Hypothalamus (tissue), 51 donors: ENCODE measurements around the gene SIGLEC9.

Source experiments
- DNase-seq, 51 donors: peaks; one replicate each; lab custom pipeline; 2025; lab: John Stamatoyannopoulos, UW

Gene SIGLEC9

DNA sequence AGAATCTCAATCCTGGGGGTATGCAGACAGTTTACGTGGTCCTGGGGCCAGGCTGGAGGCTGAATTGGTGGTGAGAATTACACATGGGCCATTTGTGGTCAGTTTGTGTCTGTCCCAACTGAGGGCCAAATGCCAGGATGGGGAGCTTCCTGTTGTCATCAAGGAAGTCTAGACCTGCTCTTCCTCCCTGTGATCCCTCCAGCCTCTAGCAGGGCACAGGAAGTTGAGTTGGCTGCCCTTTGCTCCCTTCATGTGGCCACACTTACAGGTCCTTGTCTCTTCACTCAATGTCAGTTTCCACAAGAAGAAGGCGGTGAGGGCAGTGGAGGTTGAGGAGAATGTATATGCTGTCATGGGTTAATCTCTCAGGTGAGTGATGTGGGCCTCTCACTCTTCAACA, 47.5 kb downstream of the SIGLEC9 start:
- no peak for DNase-seq

DNA sequence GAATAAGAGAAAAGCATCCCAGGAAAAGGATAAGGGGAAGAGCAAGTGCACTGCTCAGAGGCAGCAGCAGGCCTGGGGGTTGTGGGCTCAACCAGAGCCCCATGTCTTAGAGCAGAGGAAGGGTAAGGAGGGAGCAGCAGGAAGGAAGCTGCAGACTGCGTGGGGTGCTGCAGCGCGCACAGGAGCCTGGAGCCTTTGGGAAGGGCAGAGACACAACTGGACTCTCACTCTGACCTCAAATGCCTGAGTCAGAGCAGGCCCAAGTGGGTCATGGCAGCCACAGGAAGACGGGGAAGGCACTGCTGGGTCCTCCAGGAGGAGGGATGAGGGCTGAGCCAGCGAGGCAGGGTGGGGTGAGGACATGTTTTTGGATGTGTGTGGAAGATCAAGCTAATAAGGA, 49.0 kb downstream of the SIGLEC9 start:
- no peak for DNase-seq

DNA sequence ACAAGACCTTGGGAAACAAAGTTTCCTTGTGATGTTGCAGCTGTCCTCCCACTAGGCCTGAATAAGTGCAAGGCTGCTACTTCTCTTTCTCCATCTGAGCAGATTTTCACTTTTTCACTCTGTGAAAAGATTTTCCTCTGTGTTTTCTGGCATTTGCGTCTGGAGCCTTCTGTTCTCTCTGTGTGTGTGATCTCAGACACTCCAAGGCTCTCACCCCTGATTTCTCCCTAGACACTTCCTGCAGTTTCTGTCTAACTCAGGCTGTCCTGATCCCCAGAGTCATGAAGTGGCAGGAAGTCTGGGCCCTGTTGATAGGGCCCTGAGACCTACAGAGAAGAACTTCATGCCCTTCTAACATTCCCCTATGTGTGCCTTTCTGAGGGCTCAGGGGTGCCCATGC, 54.5 kb downstream of the SIGLEC9 start:
- DNase-seq, result no peak
